Pancreas (tissue), 10 donors: ENCODE results near the gene LMO3. TPM values are rescaled to one million over a fixed set of nuclear protein-coding genes. Genes with fewer than 3 reads are reported as not detected.

Experiments
- ATAC-seq, 4 donors: fragments of 200-7000 bp; cut with Tn5 transposase; one replicate each; pipeline versions ENCODE4 v1.8.0 to v1.9.1; 2020; ENCODE audit warnings: mild to moderate bottlenecking in 4 of 4, moderate library complexity in 4 of 4
- DNase-seq, 6 donors: peaks; one replicate each; pipeline ENCODE4 v3.0.0-alpha.2; 2020
- FAIRE-seq: peaks from 2 replicates; lab custom pipeline; 2012; peaks lifted over from hg19 to GRCh38; lab: Jason Lieb, UNC
- H3K27ac ChIP-seq, 4 donors: fragments of 200-600 bp; sonication (generic); 1 replicate in 3 of 4; 2 replicates in 1 of 4; pipeline versions ENCODE4 v1.5.0 to v1.8.0; 2020
- H3K27me3 ChIP-seq, 4 donors: fragments of 200-600 bp; one replicate each; pipeline ENCODE4 v1.8.0; 2021
- H3K36me3 ChIP-seq, 3 donors: fragments of 200-600 bp; sonication (generic) in 1 of 3; one replicate each; pipeline versions ENCODE4 v1.5.0 to v1.8.0; 2020 to 2021
- H3K4me1 ChIP-seq, 3 donors: fragments of 200-600 bp; one replicate each; pipeline ENCODE4 v1.8.0; 2021
- H3K4me3 ChIP-seq, 4 donors: fragments of 200-600 bp; sonication (generic) in 2 of 4; one replicate each; pipeline versions ENCODE4 v1.5.0 to v1.8.0; 2020 to 2021
- H3K9me3 ChIP-seq, 4 donors: fragments of 200-600 bp; one replicate each; pipeline ENCODE4 v1.8.0; 2021
- WGBS, 2 donors: extraction: QIAGEN DNeasy Blood & Tissue Kit; methylation state at CpG; one replicate each; pipeline ENCODE4 v1.1.7; 2013; 5-methylcytosine and 5-hydroxymethylcytosine counted together
- intact Hi-C, 3 donors: fragments of 100-400 bp; cut with DNase I; formaldehyde crosslinking; loops; one replicate each; pipeline versions ENCODE4 v1.11.1 to v1.14.2; 2022
- polyA plus RNA-seq, 2 donors: library from polyadenylated mRNA; stranded (reverse); fragments of 200-250 nt; gene quantifications; one replicate each; pipeline ENCODE4 v1.2.3, GENCODE V29; 2013
- total RNA-seq, 6 donors: library from RNA; stranded (reverse); fragmentation: NEBNext Ultra II Directional in 4 of 6; extraction: Animal tissue kit (Norgen Biotek cat#: 25700) in 4 of 6; gene quantifications; one replicate each; pipeline versions ENCODE4 v1.2.1 to v1.2.4, GENCODE V29; 2021 to 2023
- TF ChIP-seq, protein P1 (sequence below), 4 donors: fragments of 200-600 bp; sonication (generic) in 3 of 4; IDR thresholded peaks; one replicate each; pipeline versions ENCODE4 v1.5.0 to v1.8.0; 2021; ENCODE audit warnings: antibody characterized with exemption in 4 of 4
- donor health status: healthy with polysubstance abuse.
- donor health status: DM: no; HTN: no; CAD: no; lungs with moderate emphysema.
- donor health status: DM: no; HTN: no; CAD: no.
- donor health status: control.
- donor health status: control.
- donor health status: Bipolar disorder and iron deficiency.
- donor health status: DM: yes; HTN: yes; CAD: no.
- donor health status: DM: no; HTN: no; CAD: no.
- donor health status: DM: no; HTN: no; CAD: no.
- donor health status: DM: yes; HTN: yes; CAD: no.

Gene LMO3
- total and polyA plus RNA-seq, 8 donors: 5.0 to 36.3 (median 15.9) TPM

- Histone ChIP-seq H3K9me3 (no peaks in the 10 kb centered on the region), H3K36me3 (no peaks in the 10 kb centered on the region), H3K4me1 (peaks cover 0 to 7% (median 5%) of the 10 kb centered on the region in 3 donors), H3K27ac (peak overlapping the region; percentile 31 to 88 (median 64)), H3K27me3 (no peaks in the 10 kb centered on the region), H3K4me3 (peak overlapping the region in 1 of 4 donors; percentile 48)
- intact Hi-C loops: no loop called here
- DNase-seq (no peak), FAIRE-seq (no peak), ATAC-seq (peak in 3 of 4 donors; percentile 1 to 27 (median 10))
- TF ChIP-seq, protein P1, sequence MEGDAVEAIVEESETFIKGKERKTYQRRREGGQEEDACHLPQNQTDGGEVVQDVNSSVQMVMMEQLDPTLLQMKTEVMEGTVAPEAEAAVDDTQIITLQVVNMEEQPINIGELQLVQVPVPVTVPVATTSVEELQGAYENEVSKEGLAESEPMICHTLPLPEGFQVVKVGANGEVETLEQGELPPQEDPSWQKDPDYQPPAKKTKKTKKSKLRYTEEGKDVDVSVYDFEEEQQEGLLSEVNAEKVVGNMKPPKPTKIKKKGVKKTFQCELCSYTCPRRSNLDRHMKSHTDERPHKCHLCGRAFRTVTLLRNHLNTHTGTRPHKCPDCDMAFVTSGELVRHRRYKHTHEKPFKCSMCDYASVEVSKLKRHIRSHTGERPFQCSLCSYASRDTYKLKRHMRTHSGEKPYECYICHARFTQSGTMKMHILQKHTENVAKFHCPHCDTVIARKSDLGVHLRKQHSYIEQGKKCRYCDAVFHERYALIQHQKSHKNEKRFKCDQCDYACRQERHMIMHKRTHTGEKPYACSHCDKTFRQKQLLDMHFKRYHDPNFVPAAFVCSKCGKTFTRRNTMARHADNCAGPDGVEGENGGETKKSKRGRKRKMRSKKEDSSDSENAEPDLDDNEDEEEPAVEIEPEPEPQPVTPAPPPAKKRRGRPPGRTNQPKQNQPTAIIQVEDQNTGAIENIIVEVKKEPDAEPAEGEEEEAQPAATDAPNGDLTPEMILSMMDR (IDR thresholded peaks at IDR 0.05): no peak
- 7 to 10% methylated on average over 1 of the region's 1 CpG for WGBS, 2 donors
Observed at GRCh38 chr12:16610743-16611142, 4.8 kb upstream of the LMO3 start.

DNA sequence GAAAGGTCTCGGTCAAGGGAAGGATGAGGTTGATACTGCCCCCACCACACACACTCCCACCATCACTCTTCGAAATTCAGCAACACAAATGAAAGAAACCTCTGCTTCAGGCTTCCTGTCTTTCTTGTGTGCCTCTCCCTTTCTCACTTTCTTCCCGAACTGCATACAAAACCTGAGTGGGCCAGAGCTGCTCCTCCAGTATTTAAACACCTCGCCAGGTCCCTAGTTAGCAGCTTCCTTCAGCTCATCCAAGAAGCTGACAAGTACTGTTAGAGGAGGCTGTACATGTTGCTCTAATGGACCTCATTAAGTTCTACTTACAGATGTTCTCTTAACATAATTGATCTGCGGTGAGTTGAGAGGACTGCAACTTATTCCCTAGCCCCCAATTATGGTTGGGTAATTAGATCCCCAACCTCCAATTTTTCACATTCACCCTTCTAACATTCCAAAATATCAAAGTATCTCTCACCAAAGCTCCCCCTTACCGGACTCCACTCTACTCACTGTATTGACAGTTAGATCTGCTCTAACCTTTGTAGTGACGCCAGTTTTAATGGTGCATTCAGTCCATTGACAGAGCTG lies 4.1 kb upstream of the LMO3 start:
- WGBS, 2 donors: 27 to 35% methylated on average over 7 of the region's 7 CpGs
- TF ChIP-seq, protein P1 (IDR thresholded peaks at IDR 0.05): no peak
- H3K27ac ChIP-seq: peak overlapping the region; percentile 31 to 88 (median 64)
- no peaks in the 10 kb centered on the region for H3K9me3 ChIP-seq
- intact Hi-C loops: no loop called here
- peaks cover 0 to 7% (median 5%) of the 10 kb centered on the region in 3 donors for H3K4me1 ChIP-seq
- DNase-seq (peak in 1 of 6 donors; percentile 14), FAIRE-seq (no peak), ATAC-seq (peak in 1 of 4 donors; percentile 8)
- H3K27me3 ChIP-seq: no peaks in the 10 kb centered on the region
- H3K4me3 ChIP-seq: peak overlapping the region in 2 of 4 donors; percentile 47 to 48
- H3K36me3 ChIP-seq: no peaks in the 10 kb centered on the region

DNA sequence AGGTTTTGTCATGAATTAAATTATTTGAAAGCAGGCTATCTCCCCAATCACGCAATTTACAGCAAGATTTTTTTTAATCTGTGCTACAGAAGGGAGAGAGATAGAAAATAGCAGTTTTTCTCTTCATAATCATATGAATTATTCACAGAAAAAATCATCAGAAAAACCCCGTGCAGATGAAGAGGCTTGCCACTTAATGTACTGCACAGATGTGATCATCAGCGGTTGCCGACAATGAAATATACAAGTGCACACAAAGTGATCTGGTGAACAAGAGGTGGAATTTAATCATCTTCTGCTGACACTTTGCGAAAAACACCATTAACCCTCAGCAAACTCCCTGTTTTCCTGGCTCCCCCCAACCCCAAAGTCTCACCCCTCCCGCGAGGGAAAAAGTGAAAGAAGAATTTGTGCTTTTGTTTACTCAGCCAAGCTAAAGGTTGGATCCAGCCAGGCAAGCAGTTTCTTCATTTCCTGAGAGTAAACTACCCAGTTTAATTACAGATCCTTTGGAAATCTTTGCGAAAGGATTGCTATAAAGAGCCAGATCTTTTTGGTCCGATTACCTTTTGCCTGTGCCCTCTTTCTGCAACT lies 3.1 kb upstream of the LMO3 start:
- H3K27me3 ChIP-seq: no peaks in the 10 kb centered on the region

DNA sequence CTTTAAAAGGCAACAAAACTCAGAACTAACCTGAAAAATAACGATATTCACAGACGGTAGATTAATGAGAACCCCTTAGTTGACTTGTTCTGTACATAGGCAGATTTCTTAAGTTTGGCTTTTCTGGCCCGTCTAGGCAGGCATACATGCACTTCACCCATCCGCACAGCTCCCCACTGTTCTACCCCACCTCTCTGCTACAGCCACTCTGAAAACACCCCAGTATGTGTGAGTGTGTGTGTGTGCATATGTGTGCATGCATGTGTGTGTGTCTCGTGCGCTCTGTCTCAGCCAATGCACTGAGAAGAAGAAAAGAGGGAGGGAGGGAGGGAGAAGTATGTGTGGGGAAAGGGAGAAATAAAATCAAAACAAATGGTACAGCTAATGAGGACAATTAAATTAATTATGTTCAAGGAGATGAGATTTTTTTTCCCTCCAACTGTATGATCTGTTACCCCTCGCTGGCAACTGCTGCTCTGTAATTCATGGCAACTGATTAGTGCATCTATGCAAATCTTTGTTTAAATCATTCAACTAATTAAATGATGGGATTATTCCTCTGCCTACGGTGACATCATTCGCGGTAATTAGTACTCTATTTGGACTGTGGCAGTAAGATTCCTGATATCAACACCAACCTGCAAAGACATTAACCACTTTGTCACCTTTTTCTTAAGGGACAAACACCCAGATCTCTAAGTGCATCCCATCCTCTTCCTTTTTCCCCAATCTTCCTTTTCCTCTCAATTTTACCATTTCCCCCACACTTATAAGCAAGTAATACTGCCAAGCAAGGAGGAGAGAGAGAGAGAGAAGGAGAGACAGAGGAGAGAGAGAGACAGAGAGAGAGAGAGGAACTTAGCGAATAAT lies 2.2 kb upstream of the LMO3 start:
- intact Hi-C loops: no loop called here
- ATAC-seq (peak; percentile 27 to 48 (median 38)), FAIRE-seq (no peak), DNase-seq (peak in 1 of 6 donors; percentile 36)
- TF ChIP-seq, protein P1 (IDR thresholded peaks at IDR 0.05): no peak
- Histone ChIP-seq H3K36me3 (no peaks in the 10 kb centered on the region), H3K27ac (peak overlapping the region; percentile 29 to 88 (median 58)), H3K4me1 (peaks cover 0 to 5% (median 4%) of the 10 kb centered on the region in 3 donors), H3K9me3 (no peaks in the 10 kb centered on the region), H3K4me3 (peak overlapping the region in 3 of 4 donors; percentile 1 to 48 (median 47)), H3K27me3 (no peaks in the 10 kb centered on the region)
- 39 to 42% methylated on average over 11 of the region's 11 CpGs for WGBS, 2 donors

More for the DNA sequence above, 3.1 kb upstream of the LMO3 start:
- intact Hi-C loops: no loop called here
- TF ChIP-seq, protein P1 (IDR thresholded peaks at IDR 0.05): no peak
- H3K27ac ChIP-seq: peak overlapping the region; percentile 31 to 88 (median 64)
- no peaks in the 10 kb centered on the region for H3K9me3 ChIP-seq
- ATAC-seq (peak in 2 of 4 donors; percentile 19 to 20), FAIRE-seq (no peak), DNase-seq (peak in 1 of 6 donors; percentile 37)
- H3K4me1 ChIP-seq: peaks cover 0 to 7% (median 5%) of the 10 kb centered on the region in 3 donors
- peak overlapping the region in 2 of 4 donors; percentile 47 to 48 for H3K4me3 ChIP-seq
- H3K36me3 ChIP-seq: no peaks in the 10 kb centered on the region
- WGBS, 2 donors: 12 to 16% methylated on average over 9 of the region's 9 CpGs
